T-helper 1 cell (primary cell): ENCODE measurements around the gene PGGHG.

Source experiments
- DNase-seq, 5 donors: peaks; one replicate each; pipeline ENCODE4 v3.0.0-alpha.2; 2012 to 2020

PGGHG gene

DNA sequence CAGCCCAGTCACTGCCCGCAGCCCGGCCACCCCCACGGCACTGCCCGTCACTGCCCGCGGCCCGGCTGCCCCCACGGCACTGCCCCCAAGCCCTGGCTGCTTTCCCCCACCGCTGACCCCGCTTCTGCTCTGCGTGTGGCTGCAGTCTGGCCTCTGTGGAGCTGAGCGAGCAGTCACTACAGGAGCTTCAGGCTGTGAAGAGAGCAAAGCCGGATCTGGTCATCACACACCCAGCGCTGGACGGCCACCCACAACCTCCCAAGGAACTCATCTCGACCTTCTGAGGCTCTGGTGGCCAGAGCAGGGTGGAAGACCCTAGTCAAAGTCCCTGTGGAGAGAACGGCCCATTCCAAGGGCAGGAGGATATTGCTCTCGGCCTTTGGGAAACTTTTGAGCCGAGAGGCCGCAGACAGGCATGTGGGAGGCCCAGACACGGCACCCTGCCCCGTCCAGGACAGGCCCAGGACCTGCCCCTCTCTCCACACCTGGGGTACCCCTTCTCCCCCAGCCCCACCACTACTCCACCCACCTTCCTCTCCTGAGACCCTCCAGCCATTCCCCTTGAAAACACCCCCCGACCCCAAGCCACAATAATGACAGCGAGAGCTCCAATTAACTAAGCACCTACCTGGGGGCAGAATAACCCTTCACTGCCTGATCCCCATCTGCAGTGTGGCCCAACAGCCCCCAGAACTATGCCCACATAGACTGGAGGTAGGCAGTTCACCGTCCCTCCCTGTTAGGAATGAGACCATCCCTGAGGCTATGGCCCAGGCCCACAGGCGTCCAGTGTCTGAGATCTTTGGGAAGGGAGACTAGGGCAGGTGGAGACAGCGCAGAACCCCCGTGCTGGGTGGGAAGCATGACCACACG lies 3.7 kb upstream of the PGGHG start:
- DNase-seq = no peak

DNA sequence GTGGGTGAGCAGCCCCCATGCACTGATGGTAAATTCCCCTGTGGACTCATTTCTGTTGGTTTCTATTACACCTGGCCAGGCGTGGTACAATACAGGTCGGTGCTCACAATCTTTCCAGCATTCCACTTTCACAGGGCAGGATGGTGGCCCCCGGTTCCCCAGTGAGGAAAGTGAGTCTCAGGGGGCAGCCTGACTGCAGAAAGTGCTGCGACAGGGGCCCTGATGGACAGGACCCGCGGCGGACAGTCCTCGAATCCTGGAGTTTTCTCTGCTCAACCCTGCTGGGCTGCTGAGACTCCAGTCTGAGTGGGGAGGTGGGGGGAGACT lies 3.1 kb upstream of the PGGHG start:
- no peak for DNase-seq

DNA sequence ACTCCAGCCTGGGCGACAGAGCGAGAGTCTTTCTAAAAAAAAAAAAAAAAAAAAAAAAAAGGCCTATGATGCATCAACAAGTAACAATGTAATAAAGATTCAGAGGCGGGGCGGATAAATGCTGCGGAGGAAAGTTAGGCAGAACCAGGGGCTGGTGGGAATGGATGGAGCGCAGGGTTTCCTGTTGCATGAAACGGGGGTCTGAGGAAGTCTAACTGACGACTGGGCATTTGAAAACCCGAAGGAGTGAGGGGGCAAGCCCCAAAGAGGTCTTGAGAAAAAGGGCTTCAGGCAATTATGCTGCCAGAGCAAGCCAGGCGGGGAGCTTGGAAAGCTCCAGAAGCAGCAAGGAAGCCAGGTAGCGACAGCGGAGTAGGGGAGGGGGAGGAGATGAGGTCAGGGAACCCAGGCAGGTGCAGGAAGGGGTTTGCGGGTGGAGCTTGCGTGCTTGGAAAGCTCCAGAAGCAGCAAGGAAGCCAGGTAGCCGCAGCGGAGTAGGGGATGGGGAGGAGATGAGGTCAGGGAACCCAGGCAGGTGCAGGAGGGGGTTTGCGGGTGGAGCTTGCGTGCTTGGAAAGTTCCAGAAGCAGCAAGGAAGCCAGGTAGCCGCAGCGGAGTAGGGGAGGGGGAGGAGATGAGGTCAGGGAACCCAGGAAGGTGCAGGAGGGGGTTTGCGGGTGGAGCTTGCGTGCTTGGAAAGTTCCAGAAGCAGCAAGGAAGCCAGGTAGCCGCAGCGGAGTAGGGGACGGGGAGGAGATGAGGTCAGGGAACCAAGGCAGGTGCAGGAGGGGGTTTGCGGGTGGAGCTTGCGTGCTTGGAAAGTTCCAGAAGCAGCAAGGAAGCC lies 1.7 kb upstream of the PGGHG start:
- DNase-seq = peak; percentile 66 to 78 (median 70)

DNA sequence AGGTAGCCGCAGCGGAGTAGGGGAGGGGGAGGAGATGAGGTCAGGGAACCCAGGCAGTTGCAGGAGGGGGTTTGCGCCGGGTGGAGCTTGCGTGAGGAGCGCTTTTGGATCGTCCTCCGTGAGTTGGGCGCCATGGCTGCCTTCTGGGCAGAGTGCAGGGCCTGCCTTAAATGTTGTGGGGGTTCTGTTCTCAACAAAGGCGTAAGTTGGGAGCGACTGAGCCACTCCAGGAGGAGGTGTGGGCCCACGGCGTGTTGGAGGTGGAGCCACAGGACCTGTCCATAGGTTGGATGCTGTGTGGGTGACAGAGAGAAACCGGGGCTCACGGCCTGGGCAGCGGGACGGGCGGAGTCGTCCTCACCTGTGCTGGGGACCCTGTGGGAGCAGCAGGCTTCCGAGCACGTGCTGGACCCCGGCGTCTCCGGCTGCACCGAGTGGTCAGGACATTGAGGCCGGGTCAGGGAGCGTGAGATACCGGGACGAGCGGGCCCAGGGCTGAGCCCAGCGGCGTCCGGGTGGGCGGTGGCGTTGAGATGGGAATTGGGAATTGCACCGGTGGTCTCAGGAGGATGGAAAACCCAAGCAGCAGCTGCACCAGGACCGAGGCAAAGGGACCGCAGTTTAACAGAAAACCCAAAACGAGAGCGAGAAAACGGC lies 977 bp upstream of the PGGHG start:
- peak in 3 of 5 donors; percentile 17 to 61 (median 61) for DNase-seq

DNA sequence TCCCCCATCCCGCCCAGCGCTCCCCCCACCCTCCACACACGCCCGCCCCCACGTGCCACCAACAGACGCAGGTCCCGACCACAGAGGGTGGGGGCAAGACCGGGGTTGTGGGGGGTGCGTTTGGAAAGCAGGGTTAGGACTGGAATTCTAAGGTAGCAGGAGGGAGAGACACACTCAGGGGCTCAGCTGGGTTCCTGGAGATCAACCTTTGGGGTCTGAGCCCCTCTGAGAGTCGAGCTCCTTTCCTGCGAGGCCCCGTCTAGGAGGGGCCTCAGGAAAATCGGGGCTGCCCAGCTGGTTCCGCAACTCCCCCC lies 429 bp downstream of the PGGHG start:
- peak in 1 of 5 donors; percentile 29 for DNase-seq

DNA sequence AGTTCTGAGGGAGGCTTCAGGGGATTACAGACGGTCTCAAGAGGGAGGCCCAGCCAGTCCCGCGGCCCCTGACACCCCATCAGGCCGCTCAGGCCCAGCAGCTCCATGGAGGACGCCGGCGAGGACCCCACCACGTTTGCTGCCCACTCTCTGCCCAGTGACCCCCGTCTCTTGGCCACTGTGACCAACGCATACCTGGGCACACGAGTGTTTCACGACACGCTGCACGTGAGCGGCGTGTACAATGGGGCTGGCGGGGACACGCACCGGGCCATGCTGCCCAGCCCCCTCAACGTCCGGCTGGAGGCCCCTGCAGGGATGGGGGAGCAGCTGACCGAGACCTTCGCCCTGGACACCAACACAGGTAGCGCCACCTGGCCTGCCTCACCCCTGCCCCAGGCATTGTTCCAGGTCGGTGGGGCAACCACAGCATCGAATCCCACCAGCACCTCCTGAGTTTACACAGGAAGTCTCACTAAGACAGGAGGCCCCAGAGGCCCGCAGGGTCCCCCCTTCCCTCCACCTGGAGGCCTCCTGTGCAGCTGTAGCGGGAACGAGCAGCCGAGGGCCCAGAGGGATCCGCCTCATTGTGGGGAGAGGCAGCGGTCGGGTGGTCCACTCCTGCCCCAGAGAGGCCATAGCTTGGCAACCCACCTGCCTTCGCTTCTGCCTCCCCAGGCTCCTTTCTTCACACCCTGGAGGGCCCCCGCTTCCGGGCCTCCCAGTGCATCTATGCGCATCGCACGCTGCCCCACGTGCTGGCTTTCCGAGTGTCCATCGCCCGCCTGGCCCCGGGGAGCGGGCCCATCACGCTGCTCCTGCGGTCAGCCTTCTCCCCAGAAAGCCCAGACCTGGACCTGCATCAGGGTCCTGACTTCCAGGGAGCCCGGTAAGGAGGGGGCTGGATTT lies 1.0 kb downstream of the PGGHG start:
- peak in 1 of 5 donors; percentile 24 for DNase-seq

DNA sequence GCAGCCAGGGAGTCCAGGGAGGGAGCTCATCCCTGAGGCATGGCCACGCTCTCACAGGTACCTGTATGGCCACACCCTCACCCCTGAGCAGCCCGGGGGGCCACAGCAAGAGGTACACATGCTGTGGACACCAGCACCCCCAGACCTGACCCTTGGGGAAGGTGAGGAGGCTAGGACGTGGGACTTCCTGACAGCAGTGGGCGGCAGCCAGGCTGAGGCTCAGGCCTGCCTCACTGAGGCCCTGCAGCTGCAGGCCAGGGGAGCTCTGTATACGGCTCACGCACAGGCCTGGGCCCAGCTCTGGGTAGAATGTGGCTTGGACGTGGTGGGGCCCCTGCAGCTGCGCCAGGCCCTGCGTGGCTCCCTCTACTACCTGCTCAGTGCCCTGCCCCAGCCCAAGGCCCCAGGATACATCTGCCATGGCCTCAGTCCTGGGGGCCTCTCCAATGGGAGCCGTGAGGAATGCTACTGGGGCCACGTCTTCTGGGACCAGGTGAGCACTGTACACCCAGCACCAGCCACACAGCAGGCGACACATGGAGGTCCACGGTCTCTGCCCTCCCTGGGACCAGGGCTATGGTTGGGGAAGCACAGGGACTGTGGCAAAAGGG lies 1.8 kb downstream of the PGGHG start:
- DNase-seq = peak in 1 of 5 donors; percentile 12

DNA sequence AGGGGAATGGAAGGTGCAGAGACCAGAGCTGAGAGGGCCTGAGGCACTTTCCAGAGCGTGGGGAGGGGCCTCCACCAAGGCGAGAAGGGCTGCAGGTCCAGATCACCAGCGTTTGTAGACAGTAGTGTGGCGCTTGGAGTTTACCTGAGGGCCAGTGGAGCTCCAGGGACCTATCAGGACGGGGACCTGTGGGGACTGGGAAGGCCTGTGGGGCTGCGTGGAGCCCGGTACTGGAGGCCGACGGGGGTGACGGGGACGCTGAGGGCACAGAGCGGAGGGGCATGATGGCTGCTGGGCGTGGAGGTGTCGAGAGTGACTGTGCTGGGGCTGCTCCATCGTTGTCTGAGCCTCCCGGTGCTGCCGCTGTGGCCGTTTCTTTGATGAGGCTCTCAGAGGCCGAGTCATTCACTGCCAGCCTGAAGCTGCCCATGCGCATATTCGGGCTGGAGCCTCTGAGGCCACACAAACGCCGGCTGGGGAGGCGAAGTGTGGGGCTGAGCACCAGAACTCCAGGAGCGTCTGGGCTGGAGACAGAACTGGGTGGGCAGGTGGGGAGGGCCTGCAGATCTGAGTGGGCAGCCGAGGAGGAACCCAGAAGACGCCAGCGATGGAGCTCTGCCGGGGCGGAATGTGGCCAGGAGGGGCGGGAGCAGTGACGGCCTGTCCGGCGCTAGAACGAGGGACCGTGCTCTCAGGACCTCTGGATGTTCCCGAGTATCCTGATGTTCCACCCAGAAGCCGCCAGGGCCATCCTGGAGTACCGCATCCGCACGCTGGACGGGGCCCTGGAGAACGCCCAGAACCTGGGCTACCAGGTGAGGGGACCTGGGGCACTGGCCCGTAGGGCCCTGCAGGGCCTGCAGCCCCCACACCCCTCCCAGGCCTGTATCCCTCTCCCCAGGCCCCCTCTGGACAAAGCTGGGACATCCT lies 2.6 kb downstream of the PGGHG start:
- peak in 1 of 5 donors; percentile 11 for DNase-seq

DNA sequence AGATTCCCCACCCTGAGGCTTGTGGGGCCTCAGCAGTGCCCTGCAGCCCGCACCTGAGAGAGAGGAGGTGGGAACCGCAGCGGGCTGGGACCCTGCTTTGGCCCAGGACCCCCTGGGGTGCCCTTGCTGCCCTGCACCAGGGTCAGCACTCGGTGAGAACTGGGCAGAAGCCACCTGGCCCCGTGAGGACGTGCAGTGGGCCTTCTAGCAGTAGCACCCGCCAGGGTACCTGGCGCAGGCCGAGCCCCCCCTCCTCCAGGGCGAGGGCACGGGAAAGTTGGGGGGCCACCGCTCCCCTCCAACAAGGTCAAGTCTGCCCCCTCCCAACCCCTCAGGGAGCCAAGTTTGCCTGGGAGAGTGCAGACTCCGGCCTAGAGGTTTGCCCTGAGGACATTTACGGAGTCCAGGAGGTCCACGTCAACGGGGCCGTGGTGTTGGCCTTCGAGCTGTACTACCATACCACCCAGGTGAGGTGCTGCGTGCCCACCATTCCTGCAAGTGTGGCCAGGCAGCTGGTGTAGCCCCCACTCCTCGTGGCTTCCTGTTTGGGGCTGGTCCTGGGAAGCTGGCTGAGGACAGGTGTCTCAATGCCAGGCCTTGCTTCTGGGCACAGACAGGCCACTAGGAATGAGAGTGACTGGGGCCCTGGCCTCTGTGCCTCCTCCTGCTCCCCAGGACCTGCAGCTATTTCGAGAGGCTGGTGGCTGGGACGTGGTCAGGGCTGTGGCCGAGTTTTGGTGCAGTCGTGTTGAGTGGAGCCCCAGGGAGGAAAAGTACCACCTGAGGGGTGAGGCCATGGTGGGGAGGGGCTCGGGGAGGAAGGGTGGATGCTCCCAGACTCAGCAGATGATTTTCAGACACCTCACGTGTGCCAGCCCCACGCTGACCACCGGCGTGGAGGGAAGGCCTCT lies 3.5 kb downstream of the PGGHG start:
- peak in 1 of 5 donors; percentile 10 for DNase-seq

DNA sequence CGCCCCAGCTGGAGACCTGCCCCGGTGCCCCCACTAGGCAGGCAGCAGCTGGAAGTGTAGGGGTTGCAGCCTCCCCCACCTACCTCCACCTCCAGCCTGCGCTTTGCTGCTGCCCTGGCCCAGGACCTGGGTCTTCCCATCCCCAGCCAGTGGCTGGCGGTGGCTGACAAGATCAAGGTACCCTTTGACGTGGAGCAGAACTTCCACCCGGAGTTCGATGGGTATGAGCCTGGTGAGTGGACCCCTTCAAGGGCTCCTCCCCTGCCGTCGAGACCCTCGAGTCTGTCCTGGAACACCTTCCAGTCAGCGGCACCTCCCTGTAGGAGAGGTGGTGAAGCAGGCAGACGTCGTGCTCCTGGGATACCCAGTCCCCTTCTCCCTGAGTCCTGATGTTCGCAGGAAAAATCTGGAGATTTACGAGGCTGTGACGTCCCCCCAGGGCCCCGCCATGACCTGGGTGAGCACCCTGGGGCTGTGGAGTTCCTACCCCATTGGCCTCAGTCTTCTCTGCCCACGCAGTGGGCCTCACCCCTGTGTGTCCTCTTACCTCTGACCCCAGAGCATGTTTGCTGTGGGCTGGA lies 4.4 kb downstream of the PGGHG start:
- no peak for DNase-seq

DNA sequence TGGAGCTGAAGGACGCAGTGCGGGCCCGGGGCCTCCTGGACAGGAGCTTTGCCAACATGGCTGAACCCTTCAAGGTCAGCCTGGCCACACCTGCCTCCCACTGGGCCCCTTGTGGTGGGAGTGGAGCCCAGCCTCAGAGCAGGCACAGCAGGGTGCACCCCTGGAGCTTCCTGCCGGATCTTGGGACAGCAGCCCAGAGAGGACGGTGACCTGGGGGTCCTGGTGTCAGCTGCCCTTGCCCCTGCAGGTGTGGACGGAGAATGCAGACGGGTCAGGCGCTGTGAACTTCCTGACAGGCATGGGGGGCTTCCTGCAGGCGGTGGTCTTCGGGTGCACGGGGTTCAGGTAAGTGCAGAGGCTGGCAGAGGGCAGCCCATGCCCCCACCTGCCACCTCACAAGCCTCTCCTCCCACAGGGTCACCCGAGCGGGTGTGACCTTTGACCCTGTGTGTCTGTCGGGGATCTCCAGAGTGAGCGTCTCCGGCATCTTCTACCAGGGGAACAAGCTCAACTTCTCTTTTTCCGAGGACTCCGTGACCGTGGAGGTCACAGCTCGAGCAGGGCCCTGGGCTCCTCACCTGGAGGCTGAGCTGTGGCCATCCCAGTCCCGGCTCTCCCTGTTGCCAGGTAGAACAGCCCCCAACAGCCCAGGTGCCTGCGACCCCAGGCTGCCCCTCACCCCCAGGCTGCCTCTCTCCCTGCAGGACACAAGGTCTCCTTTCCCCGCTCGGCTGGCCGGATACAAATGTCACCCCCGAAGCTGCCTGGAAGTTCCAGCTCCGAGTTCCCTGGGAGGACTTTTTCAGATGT lies 5.1 kb downstream of the PGGHG start:
- no peak for DNase-seq

DNA sequence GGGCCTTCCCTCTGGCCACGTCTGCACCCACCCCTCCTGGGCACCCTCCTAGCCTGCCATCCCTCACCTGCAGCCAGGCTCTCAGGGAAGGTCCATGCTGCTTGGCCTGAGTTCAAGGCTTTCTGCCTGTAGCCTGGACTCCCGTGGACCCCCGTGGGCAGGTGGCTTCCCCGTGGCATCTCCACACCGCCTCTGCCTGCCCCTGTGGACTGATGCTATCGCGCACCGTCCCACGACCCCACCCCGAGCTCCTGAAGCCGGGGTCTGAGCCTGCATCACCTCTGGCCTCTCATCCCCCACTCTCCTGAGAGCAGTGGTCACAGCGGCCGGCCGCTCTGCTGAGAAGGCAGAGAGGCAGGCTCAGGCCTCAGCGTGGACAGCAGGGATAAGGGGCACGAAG lies 5.9 kb downstream of the PGGHG start:
- no peak for DNase-seq

DNA sequence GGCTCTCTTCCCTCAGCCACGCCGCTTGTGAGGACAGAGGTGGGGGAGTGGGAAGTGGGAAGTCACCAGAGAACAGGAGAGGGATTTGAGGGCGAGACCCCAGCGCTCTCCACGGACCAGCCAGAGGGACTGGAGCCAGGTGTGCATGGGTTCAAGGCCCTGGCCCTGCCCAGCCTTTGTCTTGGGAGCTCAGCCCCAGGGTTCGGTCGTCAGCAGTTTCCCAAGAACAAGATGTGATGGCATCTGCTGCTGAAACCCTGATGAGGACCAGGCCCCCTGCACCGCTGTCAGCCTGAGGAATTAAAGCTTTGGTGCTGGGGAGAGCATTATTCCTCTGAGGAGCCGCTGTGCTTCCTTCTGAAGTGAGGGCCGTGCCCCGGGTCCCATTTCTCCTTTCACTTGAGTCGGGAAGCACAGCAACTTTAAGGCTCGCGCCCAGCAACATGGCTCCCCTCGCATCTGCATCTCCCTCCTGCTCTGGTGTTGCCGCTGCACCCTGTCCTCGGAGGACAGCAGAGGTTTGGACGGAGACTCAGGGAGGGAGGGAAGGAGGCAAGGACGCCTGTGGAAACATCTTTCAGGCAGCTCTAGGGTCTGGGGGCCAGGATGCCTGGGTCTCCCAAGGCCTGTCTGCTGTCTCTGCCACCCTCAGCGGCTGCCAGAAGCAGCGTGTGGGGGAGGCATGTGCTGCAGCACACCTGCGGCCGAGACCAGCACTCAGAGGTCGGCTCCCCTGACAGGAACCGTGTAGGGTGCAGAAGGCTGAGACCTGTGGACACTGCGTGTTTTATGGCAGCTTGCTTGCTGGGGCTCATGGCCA lies 6.6 kb downstream of the PGGHG start:
- DNase-seq = no peak

DNA sequence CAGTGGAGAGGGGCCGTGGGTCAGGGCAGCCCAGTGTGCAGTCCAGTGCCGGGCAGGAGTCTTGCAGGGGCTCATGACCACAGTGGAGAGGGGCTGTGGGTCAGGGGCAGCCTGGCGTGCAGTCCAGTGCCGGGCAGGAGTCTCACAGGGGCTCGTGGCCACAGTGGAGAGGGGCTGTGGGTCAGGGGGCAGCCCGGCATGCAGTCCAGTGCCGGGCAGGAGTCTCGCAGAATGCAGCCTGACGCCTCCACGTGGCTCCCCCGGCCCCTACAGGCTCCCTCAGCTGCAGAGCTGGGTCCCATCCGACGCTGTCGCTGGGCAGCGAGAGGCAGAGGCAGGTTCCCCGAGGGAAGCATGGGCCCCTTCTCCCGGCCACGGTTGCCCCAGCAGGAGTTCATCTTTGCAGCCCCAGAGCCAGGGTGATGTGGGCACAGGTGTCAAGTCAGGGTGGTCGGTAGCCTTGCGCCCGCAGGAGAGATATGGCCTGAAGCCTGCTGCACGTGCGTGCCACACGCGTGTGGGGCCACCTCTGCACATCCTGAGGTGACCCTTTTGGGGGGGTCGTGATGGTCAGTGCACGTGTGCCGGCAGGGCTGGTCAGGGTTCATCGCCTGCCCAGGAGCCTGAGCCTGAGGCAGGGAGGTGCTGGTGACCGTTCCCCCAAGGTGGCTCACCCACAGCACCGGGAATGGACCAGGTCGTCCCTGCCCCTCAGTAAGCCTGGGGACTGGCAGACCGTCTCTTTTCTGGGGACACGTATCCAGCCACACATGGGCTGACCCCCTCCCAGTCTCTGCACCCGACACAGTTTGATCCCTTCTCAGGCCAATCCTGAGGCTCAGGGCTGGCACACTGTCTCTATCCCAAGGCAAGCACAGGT lies 7.5 kb downstream of the PGGHG start:
- DNase-seq = peak in 1 of 5 donors; percentile 12

DNA sequence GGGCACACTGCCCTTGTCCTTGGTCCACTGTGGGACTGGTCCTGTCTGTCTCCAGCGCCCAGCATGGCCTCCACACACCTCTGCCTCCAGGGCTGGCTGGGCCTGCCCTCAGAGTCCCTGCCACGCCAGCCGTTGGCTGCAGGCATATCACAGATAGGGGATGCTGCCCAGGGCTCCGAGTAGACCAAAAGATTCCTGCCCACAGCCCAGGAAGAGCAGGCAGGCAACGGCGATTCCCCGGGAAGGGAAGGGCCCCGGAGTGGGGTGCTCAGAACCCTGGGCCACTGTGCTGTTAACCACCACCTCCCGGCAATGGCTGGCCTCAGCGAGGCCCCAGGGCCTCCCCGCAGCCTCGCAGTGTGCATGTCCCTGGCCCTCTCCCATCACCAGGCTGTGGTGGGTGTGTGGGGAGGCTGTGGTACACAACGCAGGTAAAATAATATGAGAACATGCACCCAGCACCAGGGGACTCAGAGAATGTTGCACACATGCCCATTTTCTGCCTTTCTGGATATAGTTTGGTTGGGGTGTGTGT lies 8.2 kb downstream of the PGGHG start:
- peak in 1 of 5 donors; percentile 11 for DNase-seq
